ENCODE measurements around the gene RASEF. TPM values are rescaled to one million over a fixed set of nuclear protein-coding genes. Genes with fewer than 3 reads are reported as not detected.
"Not testable (repeated sequence)": the region's sequence is repeated elsewhere in the genome, so short reads cannot be mapped to it uniquely, and the experiment has no call there.

The RASEF gene
- total and polyA plus RNA-seq, 12 donors: under 0.01 to 0.24 (median 0.08) TPM; not detected in 4

DNA sequence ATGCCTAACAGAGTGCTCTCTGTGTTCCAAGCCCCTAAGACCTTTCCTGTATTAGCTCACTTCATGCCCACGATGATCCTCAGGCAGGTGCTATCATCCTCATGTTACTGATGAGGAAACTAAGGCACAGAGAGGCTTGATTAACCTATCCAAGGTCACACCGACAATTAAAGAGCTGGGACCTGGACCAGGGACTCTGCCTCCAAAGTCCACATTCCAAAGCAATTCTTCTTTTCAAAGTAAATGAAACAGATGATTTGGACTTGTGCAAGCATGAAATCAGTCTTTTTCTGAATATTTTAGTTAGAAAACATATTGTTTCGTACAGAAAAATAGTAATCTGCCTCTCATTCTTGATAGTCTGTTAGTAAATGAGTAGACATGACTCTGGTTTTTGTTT is 18.1 kb upstream of the RASEF start:
- no peaks in the 10 kb centered on the region for H3K36me3 ChIP-seq
- ATAC-seq: no peak
- WGBS, 2 donors: 83 to 91% methylated on average over 3 of the region's 3 CpGs
- no peaks in the 10 kb centered on the region for H3K27me3 ChIP-seq
- H3K9me3 ChIP-seq: no peaks in the 10 kb centered on the region
- intact Hi-C loops (cut with DNase I): no loop called here
- H3K4me1 ChIP-seq: peaks cover 0 to 10% (median 0%) of the 10 kb centered on the region in 9 donors
- no peak overlapping the region for H3K27ac ChIP-seq
- DNase-seq: no peak
- H3K4me3 ChIP-seq: no peak overlapping the region
- TF ChIP-seq, protein P1, sequence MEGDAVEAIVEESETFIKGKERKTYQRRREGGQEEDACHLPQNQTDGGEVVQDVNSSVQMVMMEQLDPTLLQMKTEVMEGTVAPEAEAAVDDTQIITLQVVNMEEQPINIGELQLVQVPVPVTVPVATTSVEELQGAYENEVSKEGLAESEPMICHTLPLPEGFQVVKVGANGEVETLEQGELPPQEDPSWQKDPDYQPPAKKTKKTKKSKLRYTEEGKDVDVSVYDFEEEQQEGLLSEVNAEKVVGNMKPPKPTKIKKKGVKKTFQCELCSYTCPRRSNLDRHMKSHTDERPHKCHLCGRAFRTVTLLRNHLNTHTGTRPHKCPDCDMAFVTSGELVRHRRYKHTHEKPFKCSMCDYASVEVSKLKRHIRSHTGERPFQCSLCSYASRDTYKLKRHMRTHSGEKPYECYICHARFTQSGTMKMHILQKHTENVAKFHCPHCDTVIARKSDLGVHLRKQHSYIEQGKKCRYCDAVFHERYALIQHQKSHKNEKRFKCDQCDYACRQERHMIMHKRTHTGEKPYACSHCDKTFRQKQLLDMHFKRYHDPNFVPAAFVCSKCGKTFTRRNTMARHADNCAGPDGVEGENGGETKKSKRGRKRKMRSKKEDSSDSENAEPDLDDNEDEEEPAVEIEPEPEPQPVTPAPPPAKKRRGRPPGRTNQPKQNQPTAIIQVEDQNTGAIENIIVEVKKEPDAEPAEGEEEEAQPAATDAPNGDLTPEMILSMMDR (IDR thresholded peaks at IDR 0.05): no peak

DNA sequence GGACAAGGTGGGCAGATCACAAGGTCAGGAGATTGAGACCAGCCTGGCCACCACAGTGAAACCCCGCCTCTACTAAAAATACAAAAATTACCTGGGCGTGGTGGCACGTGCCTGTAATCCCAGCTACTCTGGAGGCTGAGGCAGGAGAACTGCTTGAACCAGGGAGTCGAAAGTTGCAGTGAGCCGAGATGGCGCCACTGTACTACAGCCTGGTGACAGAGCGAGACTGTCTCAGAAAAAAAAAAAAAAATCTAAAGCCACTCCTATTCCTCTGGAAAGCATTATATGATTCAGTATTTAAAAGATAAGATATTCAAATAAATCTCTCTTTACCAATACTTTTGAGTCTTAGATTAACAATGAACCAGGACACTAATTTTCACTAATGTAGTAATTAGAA is 13.0 kb upstream of the RASEF start:
- not testable (repeated sequence) for DNase-seq, H3K4me1 ChIP-seq, H3K4me3 ChIP-seq, H3K36me3 ChIP-seq, H3K9me3 ChIP-seq, ATAC-seq, H3K27ac ChIP-seq, H3K27me3 ChIP-seq
- intact Hi-C loops (cut with DNase I): loop anchor here in 1 of 10 donors (5.0 kb wide), 1 partner anchor 1779 kb away; no protein-coding TSS in a partner anchor
- 90 to 96% methylated on average over 7 of the region's 7 CpGs for whole genome bisulfite sequencing, 2 donors

DNA sequence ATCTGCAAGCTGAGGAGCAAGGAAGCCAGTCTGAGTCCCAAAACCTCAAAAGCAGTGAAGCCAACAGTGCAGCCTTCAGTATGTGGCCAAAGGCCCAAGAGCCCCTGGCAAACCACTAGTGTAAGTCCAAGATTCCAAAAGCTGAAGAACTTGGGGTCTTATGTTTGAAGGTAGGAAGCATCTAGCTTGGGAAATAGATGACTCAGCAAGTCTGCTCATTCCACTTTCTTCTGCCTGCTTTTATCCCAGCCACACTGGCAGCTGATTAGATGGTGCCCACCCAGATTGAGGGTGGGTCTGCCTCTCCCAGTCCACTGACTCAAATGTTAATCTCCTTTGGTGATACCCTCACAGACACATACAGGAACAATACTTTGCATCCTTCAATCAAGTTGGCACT is 9.6 kb upstream of the RASEF start:
- intact Hi-C loops (cut with DNase I); H3K4me3 ChIP-seq; H3K36me3 ChIP-seq; H3K27me3 ChIP-seq; H3K9me3 ChIP-seq; ATAC-seq; H3K27ac ChIP-seq; H3K4me1 ChIP-seq; DNase-seq: not testable (repeated sequence)

DNA sequence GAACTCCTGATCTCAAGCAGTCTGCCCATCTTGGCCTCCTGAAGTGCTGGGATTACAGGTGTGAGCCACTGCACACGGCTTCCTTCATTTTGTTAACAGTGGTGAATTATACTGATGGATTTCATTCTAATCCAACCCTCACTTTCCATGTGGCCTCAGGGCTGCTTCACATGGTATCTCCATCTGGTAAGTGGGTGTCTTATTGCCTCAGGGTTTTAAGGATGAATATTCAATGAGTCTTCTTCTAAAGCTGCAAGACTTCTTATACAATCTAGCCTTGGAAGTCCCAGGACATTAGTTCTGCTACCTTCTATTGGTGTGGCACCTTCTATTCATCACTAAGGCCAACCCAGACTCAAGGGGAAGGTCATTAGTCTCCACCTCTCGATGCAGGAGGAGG is 8.7 kb upstream of the RASEF start:
- no peaks in the 10 kb centered on the region for H3K4me1 ChIP-seq
- no peak overlapping the region for H3K27ac ChIP-seq
- TF ChIP-seq, protein P1 (IDR thresholded peaks at IDR 0.05): no peak
- no peaks in the 10 kb centered on the region for H3K36me3 ChIP-seq
- WGBS, 2 donors: 73 to 75% methylated on average over 2 of the region's 2 CpGs
- no peak overlapping the region for H3K4me3 ChIP-seq
- H3K9me3 ChIP-seq: no peaks in the 10 kb centered on the region
- DNase-seq: no peak
- intact Hi-C loops (cut with DNase I): no loop called here
- peaks cover 0 to 9% (median 0%) of the 10 kb centered on the region in 7 donors for H3K27me3 ChIP-seq
- no peak for ATAC-seq

DNA sequence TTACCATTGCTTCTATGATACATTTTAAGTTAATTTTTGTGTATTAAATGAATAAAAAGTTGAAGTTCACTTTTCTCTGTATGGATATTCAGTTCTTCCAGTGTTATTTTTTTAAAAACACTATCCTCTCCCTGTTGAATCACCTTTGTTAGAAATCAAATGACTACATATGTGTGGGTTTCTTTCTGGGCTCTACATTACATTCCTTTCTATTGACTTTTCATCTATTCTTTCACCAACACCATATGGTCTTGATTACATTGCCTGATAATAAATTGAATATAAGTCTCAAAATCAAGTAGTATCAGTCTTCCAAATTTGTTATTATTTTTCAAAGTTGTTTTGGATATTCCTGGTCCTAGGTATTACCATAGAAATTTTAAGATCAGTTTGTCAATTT is 7.3 kb upstream of the RASEF start:
- no peaks in the 10 kb centered on the region for H3K36me3 ChIP-seq
- DNase-seq (no peak), ATAC-seq (no peak)
- TF ChIP-seq, protein P1 (IDR thresholded peaks at IDR 0.05): no peak
- H3K4me1 ChIP-seq: no peaks in the 10 kb centered on the region
- intact Hi-C loops (cut with DNase I): no loop called here
- H3K9me3 ChIP-seq: peaks cover 0 to 2% (median 0%) of the 10 kb centered on the region in 11 donors
- H3K4me3 ChIP-seq: no peak overlapping the region
- H3K27me3 ChIP-seq: peaks cover 0 to 22% (median 6%) of the 10 kb centered on the region in 7 donors
- no peak overlapping the region for H3K27ac ChIP-seq

All from heart right ventricle (tissue), 16 donors.